Smooth muscle cell (in vitro differentiated cells): Measurements from ENCODE around the gene AADAC. TPM values are rescaled to one million over a fixed set of nuclear protein-coding genes. Genes with fewer than 3 reads are reported as not detected.
"Not testable (repeated sequence)": the region's sequence is repeated elsewhere in the genome, so short reads cannot be mapped to it uniquely, and the experiment has no call there.

ENCODE experiments used
- DNase-seq: peaks from one replicate; lab custom pipeline; 2025; ENCODE audit not compliant: unreplicated experiment; lab: John Stamatoyannopoulos, UW
- H2AFZ ChIP-seq: fragments of 200-600 bp; sonication (generic); 2 replicates; pipeline ENCODE4 v1.6.0; 2016; ENCODE audit warnings: antibody characterized with exemption, low read depth, mild to moderate bottlenecking
- H3F3A ChIP-seq: fragments of 200-600 bp; sonication (generic); 2 replicates; pipeline ENCODE4 v1.6.0; 2017; ENCODE audit warnings: antibody characterized with exemption, low read depth
- H3K27ac ChIP-seq: fragments of 200-600 bp; sonication (generic); 2 replicates; pipeline ENCODE4 v1.5.1; 2016; ENCODE audit warnings: low read depth, mild to moderate bottlenecking
- H3K27me3 ChIP-seq: fragments of 200-600 bp; sonication (generic); 2 replicates; pipeline ENCODE4 v1.6.1; 2016; ENCODE audit warnings: low read depth, mild to moderate bottlenecking
- H3K36me3 ChIP-seq: fragments of 200-600 bp; sonication (generic); 2 replicates; pipeline ENCODE4 v1.5.1; 2016; ENCODE audit warnings: low read depth
- H3K4me1 ChIP-seq: fragments of 200-600 bp; sonication (generic); 2 replicates; pipeline ENCODE4 v1.5.1; 2016; ENCODE audit warnings: low read depth
- H3K4me2 ChIP-seq: fragments of 200-600 bp; sonication (generic); 2 replicates; pipeline ENCODE4 v1.6.0; 2016; ENCODE audit warnings: mild to moderate bottlenecking
- H3K4me3 ChIP-seq: fragments of 200-600 bp; sonication (generic); 2 replicates; pipeline ENCODE4 v1.5.1; 2016; ENCODE audit warnings: mild to moderate bottlenecking
- H3K79me2 ChIP-seq: fragments of 200-600 bp; sonication (generic); 2 replicates; pipeline ENCODE4 v1.6.0; 2016; ENCODE audit warnings: low read depth, mild to moderate bottlenecking
- H3K9ac ChIP-seq: fragments of 200-600 bp; sonication (generic); 2 replicates; pipeline ENCODE4 v1.6.0; 2016; ENCODE audit warnings: low read depth
- H3K9me3 ChIP-seq: fragments of 200-600 bp; sonication (generic); replicated peaks from 2 replicates; pipeline ENCODE4 v1.5.1; 2016; ENCODE audit warnings: low read depth
- H4K20me1 ChIP-seq: fragments of 200-600 bp; sonication (generic); 2 replicates; pipeline ENCODE4 v1.6.0; 2016; ENCODE audit warnings: low read depth
- CTCF ChIP-seq: fragments of 200-600 bp; sonication (generic); IDR thresholded peaks from 2 replicates; pipeline ENCODE4 v1.5.1; 2017; ENCODE audit warnings: borderline replicate concordance, mild to moderate bottlenecking, antibody characterized with exemption; ENCODE audit not compliant: insufficient read depth, poor library complexity, severe bottlenecking
- WGBS: methylation state at CpG from one replicate; pipeline ENCODE4 v1.1.7; 2016; ENCODE audit warnings: low lambda C conversion rate; 5-methylcytosine and 5-hydroxymethylcytosine counted together
- polyA plus RNA-seq: library from polyadenylated mRNA; unstranded; fragments of >200 nt; fragmentation: Nextera tagmentation; extraction: Ambion mirVana; gene quantifications from 2 replicates; pipeline ENCODE4 v1.2.1, GENCODE V29; 2016
- total RNA-seq: library from RNA; depleted of rRNA; stranded (reverse); fragments of >200 nt; gene quantifications from 2 replicates; pipeline ENCODE4 v1.2.3, GENCODE V29; 2014

AADAC gene
- total and polyA plus RNA-seq, 2 experiments from 2014 or later: 0.54 to 0.67 TPM

- no peak for DNase-seq
- H3K4me3 ChIP-seq: no peak overlapping the region
- no peaks in the 10 kb centered on the region for H3K36me3 ChIP-seq
- 36% methylated on average over 1 of the region's 1 CpG for WGBS
- no peaks in the 10 kb centered on the region for H4K20me1 ChIP-seq
- no peak for TF ChIP-seq CTCF
- H2AFZ ChIP-seq: peak overlapping the region; percentile 49
- no peak overlapping the region for H3K27ac ChIP-seq
- H3K9me3 ChIP-seq: no peaks in the 10 kb centered on the region
- H3K79me2 ChIP-seq: no peaks in the 10 kb centered on the region
- H3K4me2 ChIP-seq: no peak overlapping the region
- H3K4me1 ChIP-seq: no peaks in the 10 kb centered on the region
- no peaks in the 10 kb centered on the region for H3F3A ChIP-seq
- H3K9ac ChIP-seq: no peak overlapping the region
- no peaks in the 10 kb centered on the region for H3K27me3 ChIP-seq
Observed at GRCh38 chr3:151789853-151790463, 24.0 kb upstream of the AADAC start.

DNA sequence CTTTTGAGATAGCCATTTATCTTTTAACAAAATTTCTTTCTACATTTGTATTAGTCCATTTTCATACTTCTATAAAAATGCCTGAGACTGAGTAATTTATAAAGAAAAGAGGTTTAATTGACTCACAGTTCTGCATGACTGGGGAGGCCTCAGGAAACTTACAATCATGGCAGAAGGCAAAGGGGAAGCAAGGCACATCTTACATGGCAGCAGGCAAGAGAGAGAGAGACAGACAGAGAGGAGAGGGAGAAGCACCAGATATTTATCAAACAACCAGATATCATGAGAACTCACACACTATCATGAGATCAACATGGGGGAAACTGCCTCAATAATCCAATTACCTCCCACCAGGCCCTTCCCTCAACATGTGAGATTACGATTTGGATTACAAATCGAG is 23.2 kb upstream of the AADAC start:
- not testable (repeated sequence) for H3K79me2 ChIP-seq, H3K9me3 ChIP-seq, H3K36me3 ChIP-seq, H3K4me2 ChIP-seq, H3K27me3 ChIP-seq, H3K27ac ChIP-seq, H3F3A ChIP-seq, H3K4me3 ChIP-seq, H3K4me1 ChIP-seq, H3K9ac ChIP-seq, H4K20me1 ChIP-seq, DNase-seq, H2AFZ ChIP-seq
- WGBS: 95% methylated on average over 2 of the region's 2 CpGs

DNA sequence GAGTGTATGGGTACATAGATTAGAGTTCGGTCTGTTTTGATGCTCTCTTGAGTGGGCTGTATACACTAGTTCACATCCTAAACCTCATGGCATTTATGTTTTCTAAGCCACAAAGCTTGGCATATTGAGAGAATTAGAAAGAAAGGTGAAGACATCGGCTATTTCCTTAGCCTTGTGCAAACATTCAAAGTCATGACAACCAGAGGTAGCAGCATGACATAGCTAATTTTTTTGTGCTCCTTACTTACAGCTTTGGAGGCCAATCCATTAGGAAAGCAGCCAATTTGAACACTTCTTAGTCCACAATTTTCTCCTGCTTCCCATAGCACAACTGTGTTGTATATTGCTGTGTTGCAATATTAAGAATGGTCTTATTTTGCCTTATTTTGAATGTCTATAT is 21.5 kb upstream of the AADAC start:
- Histone ChIP-seq H3K9ac (no peak overlapping the region), H3K79me2 (no peaks in the 10 kb centered on the region), H3K4me1 (no peaks in the 10 kb centered on the region), H3K27ac (no peak overlapping the region), H4K20me1 (no peaks in the 10 kb centered on the region), H3K4me3 (no peak overlapping the region), H3K27me3 (no peaks in the 10 kb centered on the region), H3F3A (no peaks in the 10 kb centered on the region), H2AFZ (no peak overlapping the region), H3K9me3 (no peaks in the 10 kb centered on the region), H3K4me2 (no peak overlapping the region), H3K36me3 (no peaks in the 10 kb centered on the region)
- WGBS: 100% methylated on average over 2 of the region's 2 CpGs
- no peak for TF ChIP-seq CTCF
- no peak for DNase-seq

- no peaks in the 10 kb centered on the region for H3F3A ChIP-seq
Observed at GRCh38 chr3:151793636-151794035, 20.3 kb upstream of the AADAC start.

More at GRCh38 chr3:151793636-151794035, 20.3 kb upstream of the AADAC start:
- DNase-seq: no peak
- no peaks in the 10 kb centered on the region for H4K20me1 ChIP-seq
- no peaks in the 10 kb centered on the region for H3K4me1 ChIP-seq
- no peak for TF ChIP-seq CTCF
- 69% methylated on average over 2 of the region's 2 CpGs for WGBS
- no peaks in the 10 kb centered on the region for H3K9me3 ChIP-seq
- H3K4me2 ChIP-seq: peak overlapping the region; percentile 31
- no peak overlapping the region for H3K4me3 ChIP-seq
- no peaks in the 10 kb centered on the region for H3K36me3 ChIP-seq
- H2AFZ ChIP-seq: no peak overlapping the region
- H3K27ac ChIP-seq: no peak overlapping the region
- H3K9ac ChIP-seq: no peak overlapping the region
- no peaks in the 10 kb centered on the region for H3K27me3 ChIP-seq
- H3K79me2 ChIP-seq: no peaks in the 10 kb centered on the region
